ENCODE results near the gene METTL21A.

DNA sequence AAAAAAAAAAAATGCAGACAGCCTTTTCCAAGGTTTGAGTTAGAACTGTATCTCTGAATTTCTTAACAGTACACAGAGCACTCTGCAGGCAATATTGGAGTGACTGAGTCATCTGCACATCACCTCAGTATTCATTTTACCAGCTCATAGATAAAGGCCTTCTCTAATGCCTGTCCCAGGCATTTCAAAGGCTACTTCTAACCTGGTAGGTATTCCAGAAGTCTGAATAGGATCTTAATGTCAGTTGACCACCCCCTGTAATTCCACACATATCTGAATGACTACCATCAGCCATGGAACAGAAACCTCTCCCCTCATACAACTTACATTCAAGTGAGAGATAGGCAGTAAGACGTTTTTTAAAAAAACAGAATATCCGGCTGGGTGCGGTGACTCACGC lies 9.0 kb downstream of the METTL21A start:
- TF ChIP-seq, protein P1, sequence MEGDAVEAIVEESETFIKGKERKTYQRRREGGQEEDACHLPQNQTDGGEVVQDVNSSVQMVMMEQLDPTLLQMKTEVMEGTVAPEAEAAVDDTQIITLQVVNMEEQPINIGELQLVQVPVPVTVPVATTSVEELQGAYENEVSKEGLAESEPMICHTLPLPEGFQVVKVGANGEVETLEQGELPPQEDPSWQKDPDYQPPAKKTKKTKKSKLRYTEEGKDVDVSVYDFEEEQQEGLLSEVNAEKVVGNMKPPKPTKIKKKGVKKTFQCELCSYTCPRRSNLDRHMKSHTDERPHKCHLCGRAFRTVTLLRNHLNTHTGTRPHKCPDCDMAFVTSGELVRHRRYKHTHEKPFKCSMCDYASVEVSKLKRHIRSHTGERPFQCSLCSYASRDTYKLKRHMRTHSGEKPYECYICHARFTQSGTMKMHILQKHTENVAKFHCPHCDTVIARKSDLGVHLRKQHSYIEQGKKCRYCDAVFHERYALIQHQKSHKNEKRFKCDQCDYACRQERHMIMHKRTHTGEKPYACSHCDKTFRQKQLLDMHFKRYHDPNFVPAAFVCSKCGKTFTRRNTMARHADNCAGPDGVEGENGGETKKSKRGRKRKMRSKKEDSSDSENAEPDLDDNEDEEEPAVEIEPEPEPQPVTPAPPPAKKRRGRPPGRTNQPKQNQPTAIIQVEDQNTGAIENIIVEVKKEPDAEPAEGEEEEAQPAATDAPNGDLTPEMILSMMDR (IDR thresholded peaks at IDR 0.05), result no peak
- TF ChIP-seq POLR2A (IDR thresholded peaks at IDR 0.05), result no peak
